Measurements from ENCODE around the gene FUT4. TPM values are rescaled to one million over a fixed set of nuclear protein-coding genes. Genes with fewer than 3 reads are reported as not detected.
A peak's percentile ranks its signal among the peaks of the same experiment; 100 is the strongest.

FUT4 gene
- total RNA-seq, 1 donor from 2014 or later, result 6.0 TPM

GRCh38 chr11:94518300-94518699, 25.4 kb upstream of the FUT4 start:
- intact Hi-C loops (cut with DNase I), result no loop called here
- ATAC-seq, result no peak
- DNase-seq, result no peak
- Histone ChIP-seq H3K27ac (no peak overlapping the region), H3K4me3 (no peak overlapping the region), H3K4me1 (no peaks in the 10 kb centered on the region), H3K36me3 (no peaks in the 10 kb centered on the region), H3K9me3 (no peaks in the 10 kb centered on the region), H3K27me3 (no peaks in the 10 kb centered on the region)
- TF ChIP-seq CTCF (IDR thresholded peaks at IDR 0.05), result no peak

- Histone ChIP-seq H3K4me3 (no peak overlapping the region), H3K36me3 (no peaks in the 10 kb centered on the region), H3K27me3 (no peaks in the 10 kb centered on the region), H3K4me1 (no peaks in the 10 kb centered on the region), H3K27ac (no peak overlapping the region), H3K9me3 (no peaks in the 10 kb centered on the region)
- peak; percentile 61 for ATAC-seq
- peak; percentile 74 for TF ChIP-seq CTCF (IDR thresholded peaks at IDR 0.05)
- no peak for DNase-seq
- intact Hi-C loops (cut with DNase I), result no loop called here
Measured at GRCh38 chr11:94519478-94520084, 24.1 kb upstream of the FUT4 start.

- peak; percentile 34 for TF ChIP-seq CTCF (IDR thresholded peaks at IDR 0.05)
Measured at GRCh38 chr11:94521684-94522083, 22.0 kb upstream of the FUT4 start.

GRCh38 chr11:94524341-94524740, 19.4 kb upstream of the FUT4 start:
- no peak for TF ChIP-seq CTCF (IDR thresholded peaks at IDR 0.05)
- intact Hi-C loops (cut with DNase I), result no loop called here
- Histone ChIP-seq H3K4me1 (no peaks in the 10 kb centered on the region), H3K27ac (no peak overlapping the region), H3K27me3 (no peaks in the 10 kb centered on the region), H3K4me3 (no peak overlapping the region), H3K36me3 (no peaks in the 10 kb centered on the region), H3K9me3 (no peaks in the 10 kb centered on the region)
- ATAC-seq (no peak), DNase-seq (no peak)

More at GRCh38 chr11:94521684-94522083, 22.0 kb upstream of the FUT4 start:
- H3K27ac ChIP-seq, result no peak overlapping the region
- H3K27me3 ChIP-seq, result no peaks in the 10 kb centered on the region
- no peaks in the 10 kb centered on the region for H3K36me3 ChIP-seq
- intact Hi-C loops (cut with DNase I), result no loop called here
- DNase-seq, result no peak
- no peak overlapping the region for H3K4me3 ChIP-seq
- H3K9me3 ChIP-seq, result no peaks in the 10 kb centered on the region
- ATAC-seq, result peak; percentile 57
- no peaks in the 10 kb centered on the region for H3K4me1 ChIP-seq

GRCh38 chr11:94525546-94526324, 18.0 kb upstream of the FUT4 start:
- no peak overlapping the region for H3K27ac ChIP-seq
- H3K4me3 ChIP-seq, result no peak overlapping the region
- intact Hi-C loops (cut with DNase I), result no loop called here
- H3K4me1 ChIP-seq, result no peaks in the 10 kb centered on the region
- DNase-seq, result peak; percentile 82
- peak; percentile 50 for ATAC-seq
- H3K9me3 ChIP-seq, result no peaks in the 10 kb centered on the region
- no peak for TF ChIP-seq CTCF (IDR thresholded peaks at IDR 0.05)
- H3K36me3 ChIP-seq, result no peaks in the 10 kb centered on the region
- H3K27me3 ChIP-seq, result no peaks in the 10 kb centered on the region

All from upper lobe of right lung (tissue), 1 donor.